GM21717 (cell line): Measurements from ENCODE around the gene BCAS3.
"Not testable (repeated sequence)": the region's sequence is repeated elsewhere in the genome, so short reads cannot be mapped to it uniquely, and the experiment has no call there.

ENCODE experiments used
- ATAC-seq: cut with Tn5 transposase; IDR thresholded peaks from one replicate; pipeline ENCODE4 v1.9.1; 2021; ENCODE audit warnings: mild to moderate bottlenecking, moderate library complexity; ENCODE audit not compliant: unreplicated experiment

Gene BCAS3

DNA sequence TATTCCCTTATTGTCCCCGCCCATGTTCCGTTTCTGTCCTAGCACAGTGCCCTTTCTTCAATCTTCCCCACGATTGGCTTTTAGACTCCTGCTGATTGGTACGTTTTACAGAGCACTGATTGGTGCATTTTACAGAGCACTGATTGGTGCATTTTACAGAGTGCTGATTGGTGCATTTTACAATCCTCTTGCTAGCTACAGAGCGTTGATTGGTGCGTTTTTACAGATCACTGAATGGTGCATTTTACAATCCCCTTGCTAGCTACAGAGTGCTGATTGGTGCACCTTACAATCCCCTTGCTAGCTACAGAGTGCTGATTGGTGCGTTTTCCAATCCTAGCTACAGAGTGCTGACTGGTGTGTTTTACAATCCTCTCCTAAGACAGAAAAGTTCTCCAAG lies 3.0 kb upstream of the BCAS3 start:
- ATAC-seq, result not testable (repeated sequence)

DNA sequence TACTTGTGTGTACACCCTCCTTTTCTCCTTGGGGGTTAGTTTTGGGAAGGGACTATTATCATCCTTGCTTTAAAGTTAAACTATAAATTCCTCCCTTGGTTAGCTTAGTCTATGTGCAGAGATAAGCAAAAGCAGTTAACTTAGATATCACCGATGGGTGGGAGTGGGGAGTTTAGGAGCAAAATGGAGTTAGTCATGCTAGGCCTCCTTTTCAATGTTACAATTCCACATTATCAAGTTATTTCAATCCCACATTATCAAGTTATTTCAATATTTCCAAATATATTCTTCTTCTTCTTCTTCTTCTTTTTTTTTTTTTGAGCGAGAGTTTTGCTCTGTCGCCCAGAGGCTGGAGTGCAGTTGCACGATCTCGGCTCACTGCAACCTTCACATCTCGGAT lies 1.7 kb upstream of the BCAS3 start:
- ATAC-seq, result no peak

DNA sequence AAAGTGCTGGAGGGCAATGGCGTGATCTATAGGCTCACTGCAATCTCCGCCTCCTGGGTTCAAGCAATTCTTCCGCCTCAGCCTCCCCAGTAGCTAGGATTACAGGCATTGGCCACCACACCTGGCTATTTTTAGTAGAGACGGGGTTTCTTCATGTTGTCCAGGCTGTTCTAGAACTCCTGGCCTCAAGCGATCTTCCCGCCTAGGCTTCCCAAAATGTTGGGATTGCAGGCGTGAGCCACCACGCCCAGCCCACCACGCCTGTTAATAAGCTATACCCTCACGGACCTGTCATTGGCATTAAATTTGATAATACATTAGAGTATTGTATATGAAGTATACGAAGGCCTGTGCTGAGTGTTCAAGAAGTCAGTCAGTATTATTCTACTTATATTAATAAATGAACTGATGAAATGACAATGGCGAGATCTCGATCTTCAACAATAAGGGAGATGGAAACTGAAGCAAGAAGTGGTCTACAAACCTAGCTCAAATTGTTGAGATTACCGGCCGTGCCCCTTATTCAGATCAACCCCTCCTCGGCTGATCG lies 818 bp upstream of the BCAS3 start:
- ATAC-seq, result no peak

DNA sequence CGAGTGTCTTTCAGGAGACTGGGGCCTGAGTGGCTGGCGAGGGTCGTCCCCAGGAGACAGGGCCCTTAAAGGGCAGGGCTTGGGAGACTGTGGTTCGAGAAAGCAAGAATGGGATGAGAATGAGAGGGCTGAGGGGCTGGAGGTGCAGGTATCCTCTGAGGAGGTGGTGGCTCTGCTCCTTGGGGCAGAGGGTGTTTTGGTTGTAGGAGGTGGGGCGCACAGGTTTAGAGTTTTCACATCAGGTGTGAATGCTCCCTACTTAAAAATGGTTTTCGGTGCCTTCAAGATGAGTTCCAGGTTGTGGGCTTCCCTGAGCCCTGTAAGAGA lies 430 bp downstream of the BCAS3 start:
- ATAC-seq, result no peak

DNA sequence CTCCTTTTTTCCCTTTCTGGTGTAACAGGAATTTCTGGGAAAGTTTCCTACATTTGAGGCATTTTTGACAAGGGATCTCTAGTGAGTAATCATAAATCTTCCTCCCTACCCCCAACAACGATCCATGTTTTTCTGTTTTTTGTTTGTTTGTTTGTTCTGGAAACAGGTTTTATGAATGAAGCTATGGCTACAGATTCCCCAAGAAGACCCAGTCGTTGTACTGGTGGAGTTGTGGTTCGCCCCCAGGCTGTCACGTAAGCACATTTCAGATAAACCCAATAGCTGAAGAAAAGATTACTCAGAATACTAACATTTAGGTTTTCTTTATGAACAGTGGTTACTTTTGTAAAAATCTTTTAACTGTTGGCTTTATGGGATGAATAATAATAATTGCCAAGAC lies 1.6 kb downstream of the BCAS3 start:
- no peak for ATAC-seq

DNA sequence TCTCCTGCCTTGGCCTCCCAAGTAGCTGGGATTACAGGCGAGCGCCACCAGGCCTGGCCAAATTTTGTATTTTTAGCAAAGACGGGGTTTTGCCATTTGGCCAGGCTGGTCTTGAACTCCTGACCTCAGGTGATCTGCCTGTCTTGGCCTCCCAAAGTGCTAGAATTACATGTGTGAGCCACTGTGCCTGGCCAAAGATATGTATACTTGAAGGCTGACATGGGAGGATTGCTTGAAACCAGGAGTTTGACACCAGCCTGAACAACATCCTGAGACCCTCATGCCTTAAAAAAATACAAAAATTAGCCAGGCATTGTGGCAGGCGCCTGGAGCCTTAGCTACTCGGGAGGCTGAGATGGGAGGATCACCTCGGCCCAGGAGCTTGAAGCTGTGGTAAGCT lies 3.1 kb downstream of the BCAS3 start:
- no peak for ATAC-seq

DNA sequence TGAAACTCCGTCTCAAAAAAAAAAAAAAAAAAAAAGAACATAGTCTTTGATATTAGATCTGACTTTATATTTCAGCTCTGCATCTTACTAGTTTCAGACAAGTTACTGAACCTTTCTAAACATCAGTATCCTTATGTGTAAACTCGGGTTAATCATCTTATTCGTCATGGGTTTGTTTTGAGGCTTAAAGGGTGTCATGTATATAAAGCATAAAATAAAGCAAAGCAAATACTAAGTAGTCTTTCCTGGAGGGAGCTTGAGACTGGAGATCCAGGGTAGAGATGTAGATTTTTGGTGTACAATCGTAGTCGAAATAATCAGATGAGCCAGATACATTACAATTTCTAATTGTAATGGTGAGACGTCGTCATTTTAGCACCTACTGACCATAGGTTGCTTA lies 7.8 kb downstream of the BCAS3 start:
- no peak for ATAC-seq

GRCh38 chr17:60695960-60696359 lies 18.3 kb downstream of the BCAS3 start:
- no peak for ATAC-seq

DNA sequence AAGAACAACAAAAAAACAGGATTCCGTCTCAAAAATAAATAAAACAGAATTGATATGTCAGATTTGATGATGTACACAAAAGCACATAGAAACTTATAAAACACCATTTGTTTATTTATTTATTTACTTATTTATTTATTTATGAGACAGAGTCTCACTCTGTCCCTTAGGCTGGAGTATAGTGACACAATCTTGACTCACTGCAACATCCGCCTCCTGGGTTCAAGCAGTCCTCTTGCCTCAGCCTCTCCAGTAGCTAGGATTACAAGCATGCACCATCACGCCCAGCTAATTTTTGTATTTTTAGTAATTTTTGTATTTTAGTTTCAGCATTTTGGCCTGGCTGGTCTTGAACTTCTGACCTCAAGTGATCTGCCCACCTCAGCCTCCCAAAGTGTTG lies 21.4 kb downstream of the BCAS3 start:
- ATAC-seq, result no peak

GRCh38 chr17:60704170-60704569 lies 26.5 kb downstream of the BCAS3 start:
- no peak for ATAC-seq

- no peak for ATAC-seq
Measured at GRCh38 chr17:60712675-60713074, 35.0 kb downstream of the BCAS3 start.

GRCh38 chr17:60713608-60714007 lies 36.0 kb downstream of the BCAS3 start:
- ATAC-seq, result no peak

GRCh38 chr17:60716766-60717165 lies 39.1 kb downstream of the BCAS3 start:
- ATAC-seq, result no peak

GRCh38 chr17:60717814-60718213 lies 40.2 kb downstream of the BCAS3 start:
- no peak for ATAC-seq

DNA sequence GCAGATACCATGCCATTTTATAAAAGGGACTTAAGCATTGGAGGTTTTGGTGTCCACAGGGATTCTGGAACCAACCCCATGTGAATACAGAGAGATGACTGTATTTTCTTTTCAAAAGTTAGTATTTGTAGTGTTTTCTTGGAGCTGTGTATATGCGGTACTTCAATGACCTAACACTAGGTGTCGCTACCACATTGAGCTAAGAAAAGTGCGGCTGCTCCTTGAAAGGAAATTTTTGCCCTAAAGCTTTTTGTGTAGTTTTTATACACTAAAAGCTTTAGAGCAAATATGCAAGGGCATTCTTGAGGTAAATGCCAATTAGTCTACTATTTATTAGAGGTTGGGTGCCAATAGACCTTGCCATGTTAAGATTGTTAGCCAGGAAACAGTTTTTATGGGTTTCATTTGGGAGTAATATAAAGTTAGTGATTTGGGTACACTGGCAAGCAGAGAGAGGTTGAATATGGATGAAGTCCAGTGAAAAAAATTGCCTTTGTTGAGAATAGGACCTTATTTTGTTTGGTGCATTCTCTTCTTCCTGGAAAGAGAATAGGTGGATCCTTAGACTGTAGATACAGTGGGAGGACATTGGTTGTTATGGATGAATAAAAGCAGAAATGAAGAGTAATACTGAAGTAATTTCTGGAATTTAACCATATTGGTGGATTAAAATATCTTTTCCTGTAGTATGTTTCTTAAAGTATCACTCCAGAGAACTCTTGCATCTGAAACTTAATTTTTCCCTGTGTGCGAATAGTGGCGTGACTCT lies 43.3 kb downstream of the BCAS3 start:
- no peak for ATAC-seq

DNA sequence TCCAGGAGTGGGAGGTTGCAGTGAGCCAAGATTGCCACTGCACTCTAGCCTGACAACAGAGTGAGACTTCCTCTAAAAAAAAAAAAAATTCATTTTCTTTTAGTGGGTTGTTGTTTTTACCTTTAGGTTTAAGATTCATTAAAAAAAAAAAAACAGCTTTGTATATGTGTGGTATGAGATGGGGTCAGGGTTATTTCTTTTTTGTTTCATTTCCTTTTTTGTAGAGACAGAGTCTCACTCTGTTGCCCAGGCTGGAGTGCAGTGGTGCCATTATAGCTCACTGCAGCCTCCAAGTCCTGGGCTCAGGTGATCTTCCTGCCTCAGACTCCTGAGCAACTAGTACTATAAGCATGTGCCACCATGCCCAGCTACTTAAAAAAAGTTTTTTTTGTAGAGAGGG lies 47.0 kb downstream of the BCAS3 start:
- peak; percentile 85 for ATAC-seq

DNA sequence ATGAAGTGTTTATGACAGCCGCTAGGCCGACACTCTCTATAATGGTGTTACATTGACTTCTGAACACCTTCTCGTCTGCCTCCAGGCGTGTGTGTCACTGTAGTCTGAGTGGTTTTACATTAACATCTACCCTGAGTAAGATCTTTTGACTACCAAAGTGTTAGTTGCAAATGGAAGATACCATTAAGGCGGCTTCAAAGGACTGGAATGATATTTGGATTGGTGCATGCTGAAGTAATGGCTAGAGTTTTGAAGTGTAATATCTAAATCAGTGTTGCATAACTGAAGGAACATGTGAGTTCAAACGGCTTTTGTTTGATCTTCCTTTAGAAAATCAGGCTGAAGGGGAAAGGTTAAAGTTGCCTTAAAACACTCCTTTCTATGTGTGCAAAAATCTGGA lies 52.2 kb downstream of the BCAS3 start:
- ATAC-seq, result no peak

- ATAC-seq, result no peak
Measured at GRCh38 chr17:60730273-60730672, 52.6 kb downstream of the BCAS3 start.

DNA sequence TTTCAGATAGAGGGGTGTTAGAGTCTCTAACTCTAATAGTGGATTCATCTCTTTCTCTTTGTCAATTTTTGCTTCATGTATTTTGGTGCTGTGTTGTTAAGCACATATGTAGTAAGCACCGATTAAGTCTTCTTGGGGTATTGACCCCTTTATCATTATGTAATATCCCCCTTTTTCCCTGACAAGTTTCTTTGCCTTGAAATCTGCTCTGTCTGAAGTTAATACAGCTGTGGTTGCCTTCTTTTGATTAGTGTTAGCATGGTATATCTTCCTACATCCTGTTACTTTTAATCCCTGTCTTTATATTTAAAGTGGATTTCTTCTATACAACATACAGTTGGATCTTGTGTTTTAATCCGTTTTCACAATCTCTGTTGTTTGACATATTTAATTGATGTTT lies 60.6 kb downstream of the BCAS3 start:
- ATAC-seq, result no peak

DNA sequence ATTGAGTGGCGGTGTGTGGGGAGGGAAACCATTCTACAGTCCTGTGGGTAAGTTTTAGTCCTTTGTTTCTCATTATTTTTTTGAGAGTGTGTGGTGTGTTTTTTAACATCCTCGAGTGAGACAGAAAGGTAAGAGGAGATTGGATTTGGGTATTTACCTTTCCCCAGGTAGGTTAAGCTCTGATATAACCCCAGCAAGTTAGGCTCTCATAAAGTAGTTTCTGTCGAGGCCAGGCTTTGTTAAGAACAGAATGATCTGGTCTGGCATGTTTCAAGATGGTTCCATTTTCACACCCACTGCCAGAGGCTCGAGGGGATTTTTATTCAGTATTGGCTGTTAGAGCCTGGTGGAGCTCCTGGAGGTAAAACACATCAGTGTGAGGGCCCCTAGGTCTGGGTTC lies 62.9 kb downstream of the BCAS3 start:
- ATAC-seq, result no peak

- no peak for ATAC-seq
Measured at GRCh38 chr17:60741031-60741430, 63.4 kb downstream of the BCAS3 start.

- ATAC-seq, result no peak
Measured at GRCh38 chr17:60743282-60743681, 65.6 kb downstream of the BCAS3 start.

- no peak for ATAC-seq
Measured at GRCh38 chr17:60743799-60744198, 66.1 kb downstream of the BCAS3 start.
